DMS114 treated with DMSO at 0.1 percent for 48 hours (cell line): ENCODE results near the gene ITGB2.

Experiments
- DNase-seq: peaks from one replicate; lab custom pipeline; 2025; ENCODE audit not compliant: unreplicated experiment; lab: John Stamatoyannopoulos, UW

Gene ITGB2

DNA sequence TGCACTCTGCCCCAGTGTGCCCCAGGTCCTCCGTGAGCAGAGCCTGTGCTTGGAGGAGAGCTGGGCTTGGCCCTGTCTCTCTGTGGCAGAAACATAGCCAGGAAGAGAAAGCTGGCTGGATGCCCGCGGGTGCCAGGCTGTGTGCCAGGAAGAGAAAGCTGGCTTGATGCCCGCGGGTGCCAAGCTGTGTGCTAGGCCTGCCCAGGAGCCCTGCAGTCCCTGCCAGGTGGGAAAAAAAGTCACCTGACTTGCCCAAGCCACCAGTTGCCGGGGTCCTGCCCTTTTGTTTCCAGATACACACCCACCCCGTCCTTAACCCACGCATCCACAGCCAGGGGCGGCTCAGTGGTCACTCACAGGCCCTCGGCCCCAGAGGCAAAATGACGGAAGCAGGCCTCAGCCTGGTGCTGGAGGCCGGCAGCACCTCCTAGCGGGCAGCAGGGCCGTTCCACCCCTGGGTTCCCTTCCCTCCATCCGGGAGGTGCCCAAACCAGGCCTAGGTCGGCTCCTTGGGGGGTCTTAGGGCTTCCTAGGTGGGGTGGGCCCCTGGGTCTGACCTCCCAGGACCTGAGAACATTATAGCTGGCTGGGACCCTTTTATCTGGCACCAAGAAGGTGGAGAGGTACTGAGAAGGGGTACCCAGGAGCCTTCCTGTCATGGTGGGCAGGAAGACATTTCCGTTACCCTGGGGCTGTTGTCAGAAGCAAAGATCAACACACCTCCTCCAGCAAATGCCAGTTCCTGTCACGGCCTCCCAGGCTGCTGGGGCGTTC lies 9.1 kb downstream of the ITGB2 start:
- no peak for DNase-seq

DNA sequence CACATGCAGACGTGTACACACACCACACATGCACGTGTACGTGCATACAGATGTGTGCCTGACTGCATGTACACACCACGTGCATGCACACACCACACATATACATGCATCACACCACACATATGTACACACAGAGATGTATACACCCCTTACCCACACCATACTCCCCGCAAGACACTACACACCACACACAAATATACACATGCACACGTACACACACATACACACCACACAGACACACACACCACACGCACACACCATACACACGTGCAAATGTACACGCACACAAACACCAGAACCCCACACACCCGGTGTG lies 9.7 kb downstream of the ITGB2 start:
- DNase-seq, result no peak

DNA sequence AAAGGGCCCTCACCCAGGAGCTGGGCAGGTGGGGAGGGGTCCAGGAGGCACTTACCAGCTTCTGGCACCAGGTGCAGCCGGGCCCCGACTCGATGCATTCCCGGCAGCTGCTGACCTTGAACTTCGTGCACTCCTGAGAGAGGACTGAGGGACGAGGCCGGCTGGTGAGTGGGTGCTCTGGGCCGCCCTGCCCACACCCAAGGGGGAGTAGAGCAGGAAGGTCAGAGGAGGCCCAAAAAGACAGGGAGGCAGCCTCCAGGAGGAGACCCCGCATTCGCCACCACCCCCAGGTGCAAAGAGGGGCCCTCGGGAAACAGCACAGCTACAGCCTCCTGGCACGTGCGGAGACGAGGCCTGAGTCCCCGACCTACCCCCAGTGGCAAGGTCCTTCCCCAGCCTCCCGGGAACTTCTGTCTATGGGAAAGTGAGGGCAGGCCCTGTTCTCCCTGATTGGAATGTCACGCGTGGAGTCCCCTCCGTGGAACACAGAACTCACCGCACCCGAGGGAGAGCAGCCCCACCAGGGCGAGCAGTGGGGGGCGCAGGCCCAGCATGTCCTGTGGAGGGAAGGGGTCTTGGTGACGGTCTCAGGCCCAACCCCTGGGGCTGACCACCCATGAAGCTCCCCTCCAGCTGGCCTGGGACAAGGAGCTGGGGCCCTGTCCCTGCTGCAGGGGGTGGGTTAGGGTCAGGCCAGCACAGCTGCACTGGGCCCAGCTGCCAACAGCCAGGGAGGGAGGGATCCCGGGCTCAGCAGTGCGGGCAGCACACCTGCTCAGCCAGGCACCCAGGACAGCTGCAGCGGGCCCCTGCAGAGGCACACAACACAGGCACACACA lies 10.3 kb downstream of the ITGB2 start:
- DNase-seq, result no peak

DNA sequence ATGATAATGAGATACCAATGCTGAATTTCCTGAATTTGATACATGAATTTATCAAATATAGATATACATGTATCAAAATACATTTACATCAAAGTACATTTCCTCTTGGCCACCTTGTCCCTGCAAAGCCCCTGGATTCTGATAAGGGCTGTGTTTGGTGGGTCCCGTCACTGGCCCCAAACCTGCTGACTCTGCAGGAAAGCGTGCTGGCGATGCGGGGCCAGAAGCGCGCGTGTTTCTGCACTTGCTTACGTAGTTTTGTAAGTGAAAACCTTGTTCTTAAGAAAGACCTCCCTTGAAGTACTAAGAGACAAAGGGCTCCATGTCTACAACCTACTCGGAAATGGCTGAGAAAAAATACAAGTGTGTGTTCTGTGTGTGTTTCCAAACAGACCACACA lies 11.0 kb downstream of the ITGB2 start:
- DNase-seq, result no peak

DNA sequence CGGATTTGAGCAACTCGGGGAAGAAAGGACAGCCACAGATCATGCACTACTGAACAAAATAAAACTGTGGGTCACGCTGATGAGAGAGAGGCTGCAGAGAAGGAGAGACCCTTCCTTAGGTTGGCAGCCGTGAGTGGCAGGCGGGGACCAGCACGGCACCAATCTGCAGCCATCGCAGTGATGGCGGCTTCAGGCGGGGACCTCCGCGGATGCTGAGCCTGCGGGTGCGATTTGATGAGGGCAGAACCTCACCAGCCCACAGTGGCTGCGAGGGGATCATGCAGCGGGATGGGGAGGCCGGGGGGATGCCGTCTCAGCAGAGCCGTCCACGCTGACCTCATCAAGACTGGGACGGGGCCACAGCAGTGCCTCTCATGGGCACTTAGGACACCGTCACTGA lies 11.8 kb downstream of the ITGB2 start:
- DNase-seq, result no peak

DNA sequence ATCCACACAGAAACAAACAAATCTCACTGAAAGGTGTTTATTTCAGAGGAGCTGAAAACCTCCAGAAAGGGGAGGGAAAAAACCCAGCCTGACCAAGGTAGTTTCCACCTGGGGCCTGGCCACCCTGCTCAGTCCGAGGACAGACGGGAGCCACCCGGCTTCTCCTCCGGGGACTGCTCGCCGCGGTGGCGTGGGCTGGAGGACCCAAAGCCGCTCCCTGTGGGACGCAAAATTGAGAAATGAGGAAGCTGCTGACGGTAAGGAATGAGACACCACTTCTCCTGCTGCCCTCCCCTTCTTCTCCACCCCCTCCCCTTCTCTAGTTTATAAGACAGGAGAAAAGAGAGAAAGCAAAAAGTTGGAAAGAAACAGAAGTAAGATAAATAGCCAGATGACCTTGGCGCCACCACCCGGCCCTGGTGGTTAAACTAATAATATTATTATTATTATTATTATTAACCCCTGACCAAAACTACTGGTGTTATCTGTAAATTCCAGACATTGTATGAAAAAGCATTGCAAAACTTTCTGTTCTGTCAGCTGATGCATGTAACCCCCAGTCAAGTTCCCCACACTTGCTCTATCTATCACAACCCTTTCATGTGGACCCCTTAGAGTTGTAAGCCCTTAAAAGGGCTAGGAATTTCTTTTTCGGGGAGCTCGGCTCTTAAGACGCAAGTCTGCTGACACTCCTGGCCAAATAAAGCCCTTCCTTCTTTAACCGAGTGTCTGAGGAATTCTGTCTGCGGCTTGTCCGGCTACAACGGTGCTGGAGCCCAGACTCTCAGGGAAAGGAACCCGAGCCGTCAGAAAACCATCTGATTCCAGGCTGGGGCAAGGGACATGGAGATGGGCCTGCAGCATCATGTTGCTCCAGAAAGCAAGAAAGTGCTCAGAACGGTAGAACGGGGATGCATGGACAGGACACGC lies 12.5 kb downstream of the ITGB2 start:
- no peak for DNase-seq

DNA sequence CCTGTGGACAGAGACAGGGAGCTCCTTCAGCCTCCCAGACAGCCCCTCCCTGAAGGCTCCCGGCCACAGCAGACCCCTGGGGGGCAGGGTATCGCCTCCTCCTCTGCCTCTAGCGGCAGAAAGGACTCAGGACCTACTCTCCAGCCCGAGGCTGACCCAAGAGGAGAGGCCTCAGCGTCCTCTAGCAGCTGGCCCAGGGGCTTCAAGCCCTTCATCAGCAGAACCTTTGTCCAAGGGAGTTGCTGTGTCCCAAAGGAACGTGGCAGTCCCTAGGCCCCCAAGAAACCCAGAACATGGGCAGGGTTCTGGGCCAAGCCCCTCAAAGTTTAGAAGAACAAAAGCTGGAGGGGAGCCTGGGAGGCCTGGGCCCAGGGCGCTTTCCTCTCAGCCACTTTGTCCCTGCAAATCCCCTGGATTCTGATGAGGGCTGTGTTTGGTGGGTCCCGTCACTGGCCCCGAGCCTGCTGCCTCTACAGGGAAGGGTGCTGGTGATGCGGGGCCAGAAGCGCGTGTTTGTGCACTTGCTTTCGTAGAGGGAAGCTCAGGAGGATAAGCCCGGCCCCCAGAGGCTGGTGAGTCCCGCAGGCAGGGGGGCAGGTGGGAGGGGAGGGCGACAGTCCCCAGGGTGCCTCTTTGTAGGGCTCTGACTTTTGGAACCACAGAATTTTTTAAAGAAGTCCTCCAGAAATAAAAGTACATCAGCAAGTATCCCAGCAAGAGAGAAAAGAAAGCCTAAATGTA lies 13.3 kb downstream of the ITGB2 start:
- DNase-seq, result no peak

DNA sequence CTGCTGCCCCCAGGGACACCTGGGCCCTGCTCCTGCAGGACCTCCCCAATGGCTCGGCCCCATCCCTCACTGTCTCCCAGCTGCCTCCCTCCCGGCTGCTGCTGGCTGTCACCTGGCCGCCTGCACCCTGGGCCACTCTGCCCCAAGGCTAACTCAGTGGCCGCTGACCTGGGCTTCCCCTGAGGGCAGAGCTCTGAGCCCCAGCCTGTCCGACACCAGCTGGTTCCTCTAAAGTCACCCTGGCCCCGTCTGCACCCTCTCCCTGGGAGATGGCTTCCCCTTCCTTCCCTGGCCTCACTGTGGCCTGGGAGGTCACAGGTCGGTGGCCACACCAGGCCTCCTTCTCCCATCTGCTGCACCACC lies 15.0 kb downstream of the ITGB2 start:
- no peak for DNase-seq

DNA sequence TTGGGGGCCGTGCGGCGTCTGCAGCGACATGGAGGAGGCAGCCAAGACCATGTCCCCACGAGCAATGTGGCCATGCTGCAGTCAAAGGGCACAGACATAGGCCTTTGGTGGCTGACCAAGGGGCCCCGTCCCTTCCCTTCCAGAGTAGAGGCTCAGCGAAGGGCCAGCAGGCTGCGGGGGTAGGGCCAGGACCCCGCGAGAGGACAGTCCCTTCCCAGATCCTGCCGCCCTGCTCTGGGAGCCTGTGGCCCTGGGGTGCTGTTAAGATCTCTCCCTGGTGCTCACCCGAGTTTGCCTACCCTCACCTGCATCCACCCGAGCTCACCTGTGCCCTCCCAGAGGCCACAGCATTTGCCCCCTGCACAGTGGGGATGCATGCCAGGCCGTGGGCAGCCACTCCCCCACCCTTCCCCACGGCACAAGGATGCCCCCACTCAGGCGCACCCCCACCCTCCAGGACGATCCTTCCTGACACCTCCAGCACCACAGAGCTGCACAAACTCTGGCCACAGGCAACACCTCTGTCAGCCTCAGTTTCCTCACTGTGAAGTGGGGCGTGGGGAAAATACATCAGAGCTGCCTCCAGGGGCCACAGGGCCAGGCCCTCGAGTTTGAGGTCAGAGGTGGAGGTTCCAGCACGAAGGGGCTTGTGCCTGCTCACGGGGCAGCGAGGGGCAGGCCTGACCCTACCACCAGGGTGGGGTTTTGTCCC lies 15.5 kb downstream of the ITGB2 start:
- DNase-seq, result no peak

DNA sequence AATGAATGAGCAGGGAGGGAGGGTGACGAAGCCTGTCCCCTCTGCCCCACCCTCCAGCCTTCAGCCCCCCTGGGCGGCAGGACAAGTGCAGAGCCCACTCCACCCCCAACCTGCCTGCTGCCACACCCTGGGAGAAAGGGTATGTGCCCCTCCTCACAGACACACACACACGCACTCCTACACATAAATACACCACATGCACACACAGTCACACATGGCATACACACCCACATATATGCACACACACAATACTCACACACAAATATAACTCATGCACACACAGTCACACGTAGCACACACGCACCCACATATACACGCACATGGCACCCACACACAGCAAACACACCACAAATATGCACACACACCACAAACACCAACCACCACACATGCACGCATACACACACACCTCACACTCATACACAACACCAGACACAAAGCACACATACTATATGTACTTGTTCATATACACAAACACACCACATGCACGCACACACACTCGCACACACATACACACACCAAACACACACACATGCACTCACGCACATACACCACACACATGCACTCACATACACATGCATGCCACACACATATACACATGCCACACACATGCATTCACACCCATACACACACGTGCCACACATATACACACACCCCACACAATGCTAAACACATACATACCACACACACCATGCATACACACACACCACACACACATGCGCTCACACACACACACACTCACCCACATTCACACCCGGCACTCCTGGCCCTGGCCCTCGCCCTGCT lies 16.4 kb downstream of the ITGB2 start:
- DNase-seq, result no peak

DNA sequence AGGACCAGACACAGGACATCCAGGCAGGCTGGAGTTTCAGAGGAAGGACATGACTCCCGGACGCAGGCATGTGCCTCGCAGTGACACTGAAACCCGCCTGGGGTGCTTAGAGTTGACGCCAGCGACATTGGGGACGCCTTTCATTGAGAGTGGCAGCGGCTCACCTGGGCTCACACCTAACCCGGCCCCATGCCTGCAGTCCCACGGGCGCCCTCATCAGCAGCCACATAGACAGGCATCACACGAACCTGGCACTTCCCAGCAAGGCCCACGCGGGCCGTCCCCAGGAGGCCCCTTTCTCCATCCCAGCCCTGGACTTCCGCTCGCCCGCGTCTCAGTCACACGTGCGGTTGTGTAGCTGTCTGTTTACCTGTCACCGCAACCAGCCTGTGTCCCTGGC lies 17.0 kb downstream of the ITGB2 start:
- DNase-seq, result no peak

DNA sequence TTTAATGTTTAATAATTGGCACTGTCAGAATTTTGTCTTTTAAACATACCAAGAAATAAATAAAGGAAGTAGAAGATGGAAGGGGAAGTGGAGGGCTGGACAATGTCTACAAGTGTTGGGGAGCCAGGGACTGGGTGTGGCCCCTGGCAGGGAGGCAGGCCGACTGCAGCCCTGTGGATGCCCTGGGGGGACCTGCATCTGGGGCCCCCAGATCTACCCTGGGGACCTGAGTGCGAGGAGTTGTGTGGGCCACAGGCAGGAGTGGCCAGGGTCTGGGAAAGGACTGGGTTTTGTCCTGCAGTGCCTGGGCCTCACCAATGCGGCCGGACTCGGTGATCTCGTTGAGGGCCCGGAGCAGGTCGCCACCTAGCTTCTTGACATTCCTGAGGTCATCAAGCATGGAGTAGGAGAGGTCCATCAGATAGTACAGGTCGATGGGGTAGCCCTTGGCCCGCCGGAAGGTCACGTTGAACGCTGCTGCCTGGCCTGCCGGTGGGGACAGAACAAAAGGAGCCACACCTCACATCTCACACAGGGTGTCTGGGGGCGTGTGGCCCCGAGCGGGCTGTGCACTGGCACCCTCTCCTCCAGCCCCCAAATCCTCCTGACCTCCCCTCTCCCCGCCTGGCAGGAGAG lies 17.5 kb downstream of the ITGB2 start:
- no peak for DNase-seq

DNA sequence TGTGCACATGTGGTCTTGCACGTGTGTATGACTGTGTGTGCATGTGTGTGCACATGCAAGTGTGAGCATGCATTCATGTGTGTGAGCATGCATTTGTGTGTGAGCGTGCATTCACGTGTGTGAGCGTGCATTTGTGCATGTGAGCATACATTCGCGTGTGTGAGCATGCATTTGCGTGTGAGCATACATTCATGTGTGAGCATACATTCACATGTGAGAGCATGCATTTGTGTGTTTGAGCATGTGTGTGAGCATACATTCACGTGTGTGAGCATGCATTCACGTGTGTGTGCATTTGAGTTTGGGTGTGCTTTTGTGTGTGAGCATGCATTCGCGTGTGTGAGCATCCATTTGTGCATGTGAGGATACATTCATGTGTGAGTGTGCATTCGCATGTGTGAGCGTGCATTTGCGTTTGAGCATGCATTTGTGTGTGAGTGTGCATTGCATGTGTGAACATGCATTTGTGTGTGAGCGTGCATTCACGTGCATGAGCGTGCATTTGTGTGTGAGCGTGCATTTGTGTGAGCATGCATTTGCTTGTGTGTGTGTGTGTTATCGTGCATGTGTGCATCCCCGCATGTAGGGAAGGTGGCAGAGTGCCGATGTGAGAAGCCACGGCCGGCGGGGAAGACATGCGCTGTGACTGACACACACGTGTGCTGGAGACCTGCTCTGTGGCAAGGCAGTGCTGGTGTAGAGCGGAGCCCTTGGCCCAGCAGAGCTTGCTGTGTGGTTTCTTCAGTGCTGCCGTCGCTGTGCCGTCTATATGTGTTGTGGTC lies 18.2 kb downstream of the ITGB2 start:
- DNase-seq, result no peak

DNA sequence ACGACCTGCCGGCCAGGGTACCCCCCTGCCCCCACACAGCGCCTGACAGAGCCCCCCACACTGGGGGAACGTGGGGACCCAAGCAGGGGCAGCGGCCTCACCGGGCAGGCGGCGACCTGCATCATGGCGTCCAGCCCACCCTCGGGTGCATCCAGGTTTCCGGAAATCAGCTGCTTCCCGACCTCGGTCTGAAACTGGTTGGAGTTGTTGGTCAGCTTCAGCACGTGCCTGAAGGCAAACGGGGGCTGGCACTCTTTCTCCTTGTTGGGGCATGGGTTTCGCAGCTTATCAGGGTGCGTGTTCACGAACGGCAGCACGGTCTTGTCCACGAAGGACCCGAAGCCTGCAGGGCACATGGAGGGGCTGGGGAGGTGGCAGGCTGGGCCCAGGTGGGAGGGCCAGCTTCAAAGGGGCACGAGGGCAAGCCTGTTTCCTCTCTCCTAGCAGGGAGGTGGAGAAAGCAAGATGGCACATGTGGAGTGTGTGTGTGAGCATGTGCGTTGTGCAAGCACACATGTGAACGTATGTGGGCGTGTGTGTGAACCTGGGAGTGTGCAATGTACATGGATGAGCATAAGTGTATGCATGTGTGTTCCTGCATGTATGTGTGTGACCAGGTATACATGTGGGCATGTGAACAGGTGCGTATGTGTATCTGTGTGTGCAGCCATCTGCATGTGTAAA lies 19.2 kb downstream of the ITGB2 start:
- no peak for DNase-seq

DNA sequence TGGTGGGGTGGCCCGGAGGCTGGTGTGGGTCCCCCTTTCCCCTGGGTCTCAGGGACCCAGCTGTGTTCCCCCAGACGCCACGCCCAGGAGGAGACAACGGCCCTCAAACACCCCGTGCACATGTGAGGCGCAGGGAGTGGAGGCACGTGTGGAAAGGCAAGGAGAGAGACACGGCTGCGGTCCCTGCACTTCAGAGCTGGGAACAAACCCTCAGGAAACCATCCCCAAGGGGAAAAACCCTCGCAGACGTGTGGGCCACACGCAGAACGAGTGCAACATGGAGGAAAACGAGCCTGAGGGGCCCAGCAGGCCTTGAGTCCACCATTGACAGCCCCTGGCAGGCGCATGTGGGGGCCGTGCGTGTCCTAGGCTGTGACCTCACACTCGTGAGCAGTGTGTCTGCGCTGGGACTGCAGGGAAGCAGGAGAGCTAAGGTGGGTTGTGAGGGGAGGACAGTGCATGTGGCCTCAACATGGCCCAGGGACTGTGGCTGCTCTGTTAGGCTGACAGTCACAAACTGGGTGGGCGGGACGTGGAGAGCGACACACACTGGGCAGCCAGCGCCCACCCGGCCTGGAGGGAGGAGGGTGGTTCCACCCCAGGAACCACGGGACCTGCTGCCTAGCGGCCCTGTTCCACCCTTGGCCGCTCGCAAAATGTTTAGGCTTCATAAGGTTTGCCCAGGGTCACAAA lies 20.0 kb downstream of the ITGB2 start:
- DNase-seq, result no peak

DNA sequence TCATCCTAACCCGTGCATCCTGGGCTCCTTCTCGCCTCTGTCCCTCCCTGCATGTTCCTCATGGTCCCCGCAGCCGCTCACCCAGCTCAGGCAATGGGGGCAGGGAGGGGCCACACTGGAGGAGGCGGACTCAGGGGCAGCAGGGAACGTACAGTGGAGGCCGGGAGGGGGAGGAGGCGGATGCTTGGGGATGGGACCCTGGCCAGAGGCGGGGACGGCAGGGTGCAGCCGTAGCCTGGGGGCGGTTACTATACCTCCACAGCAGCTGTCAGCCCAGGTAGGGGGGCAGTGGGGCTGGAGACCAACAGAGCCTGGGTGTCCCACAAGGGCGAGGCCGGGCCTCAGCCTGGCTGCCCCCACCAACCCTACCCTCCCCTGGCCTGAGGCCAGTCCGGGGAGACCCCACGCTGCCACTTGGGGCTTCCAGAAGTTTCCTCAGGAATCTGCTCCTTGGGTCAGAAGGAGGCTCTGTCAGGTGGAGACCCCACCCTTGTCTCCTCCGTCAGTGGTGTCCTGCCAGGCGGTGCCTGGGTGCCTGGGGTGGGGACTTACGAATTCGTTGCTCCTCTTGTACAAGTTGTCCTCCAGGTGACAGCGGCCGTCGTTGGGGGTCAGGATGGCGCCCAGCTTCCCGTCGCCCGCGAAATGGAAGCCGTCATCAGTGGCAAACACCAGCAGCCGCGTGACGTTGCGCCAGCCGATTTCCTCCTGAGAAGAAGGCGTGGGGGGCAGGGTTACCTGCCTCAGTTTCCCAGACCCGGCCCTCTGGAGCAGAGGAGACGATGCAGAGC lies 20.7 kb downstream of the ITGB2 start:
- no peak for DNase-seq
